SK-N-SH treated with all-trans-retinoic acid at 6 μM for 48 hours (cell line): ENCODE results near the gene CMIP.
A peak's percentile ranks its signal among the peaks of the same experiment; 100 is the strongest.

Experiments used
- ATAC-seq: fragments of 200-7000 bp; cut with Tn5 transposase; 3 replicates; pipeline ENCODE4 v1.9.1; 2020; ENCODE audit warnings: mild to moderate bottlenecking, moderate library complexity
- ARNTL ChIP-seq: fragments of 450-650 bp; formaldehyde crosslinking; IDR thresholded peaks from 2 replicates; pipeline ENCODE4 v1.5.0; 2020; ENCODE audit warnings: low read depth, mild to moderate bottlenecking, moderate library complexity, borderline replicate concordance
- CSDC2 ChIP-seq: fragments of 250-450 bp; sonication (Bioruptor Pico); IDR thresholded peaks from 2 replicates; pipeline ENCODE4 v1.5.0; 2020; ENCODE audit warnings: mild to moderate bottlenecking, moderate library complexity
- GLIS3 ChIP-seq: fragments of 250-450 bp; sonication (Bioruptor Pico); IDR thresholded peaks from 2 replicates; pipeline ENCODE4 v1.5.0; 2020; ENCODE audit warnings: mild to moderate bottlenecking, moderate library complexity
- ISL1 ChIP-seq: fragments of 250-450 bp; sonication (Bioruptor Pico); IDR thresholded peaks from 2 replicates; pipeline ENCODE4 v2.1.2; 2022; ENCODE audit warnings: mild to moderate bottlenecking, moderate library complexity
- OSR1 ChIP-seq: fragments of 250-450 bp; sonication (Bioruptor Pico); IDR thresholded peaks from 2 replicates; pipeline ENCODE4 v1.8.0; 2022; ENCODE audit warnings: moderate library complexity, mild to moderate bottlenecking, inconsistent platforms
- PATZ1 ChIP-seq: fragments of 250-450 bp; sonication (Bioruptor Pico); IDR thresholded peaks from 2 replicates; pipeline ENCODE4 v1.8.0; 2020; ENCODE audit warnings: mild to moderate bottlenecking, moderate library complexity, borderline replicate concordance
- PPARA ChIP-seq: fragments of 250-450 bp; sonication (Bioruptor Pico); IDR thresholded peaks from 2 replicates; pipeline ENCODE4 v1.5.0; 2020; ENCODE audit warnings: mild to moderate bottlenecking, borderline replicate concordance
- RARB ChIP-seq: fragments of 250-450 bp; sonication (Bioruptor Pico); IDR thresholded peaks from 2 replicates; pipeline ENCODE4 v1.8.0; 2021; ENCODE audit warnings: mild to moderate bottlenecking, moderate library complexity
- SNAI2 ChIP-seq: fragments of 250-450 bp; sonication (Bioruptor Pico); IDR thresholded peaks from 2 replicates; pipeline ENCODE4 v1.5.0; 2020; ENCODE audit warnings: mild to moderate bottlenecking, moderate library complexity
- TCF4 ChIP-seq: fragments of 250-450 bp; sonication (Bioruptor Pico); IDR thresholded peaks from 2 replicates; pipeline ENCODE4 v1.8.0; 2021; ENCODE audit warnings: mild to moderate bottlenecking, moderate library complexity, borderline replicate concordance
- TOX ChIP-seq: fragments of 250-450 bp; sonication (Bioruptor Pico); IDR thresholded peaks from 2 replicates; pipeline ENCODE4 v1.8.0; 2021; ENCODE audit warnings: mild to moderate bottlenecking, moderate library complexity, borderline replicate concordance
- TSHZ2 ChIP-seq: fragments of 250-450 bp; sonication (Bioruptor Pico); IDR thresholded peaks from 2 replicates; pipeline ENCODE4 v1.5.0; 2020; ENCODE audit warnings: mild to moderate bottlenecking, moderate library complexity
- ZC3H10 ChIP-seq: fragments of 250-450 bp; sonication (Bioruptor Pico); IDR thresholded peaks from 2 replicates; pipeline ENCODE4 v1.5.1; 2021; ENCODE audit warnings: mild to moderate bottlenecking, moderate library complexity
- ZFP3 ChIP-seq: fragments of 250-450 bp; sonication (Bioruptor Pico); IDR thresholded peaks from 2 replicates; pipeline ENCODE4 v1.5.0; 2020; ENCODE audit warnings: mild to moderate bottlenecking, moderate library complexity
- ZFP30 ChIP-seq: fragments of 450-650 bp; formaldehyde crosslinking; IDR thresholded peaks from 2 replicates; pipeline ENCODE4 v1.5.0; 2022; ENCODE audit warnings: mild to moderate bottlenecking, moderate library complexity
- ZNF565 ChIP-seq: fragments of 450-650 bp; formaldehyde crosslinking; conservative IDR thresholded peaks from 2 replicates; pipeline ENCODE4 v1.5.0; 2020; ENCODE audit warnings: low read depth, mild to moderate bottlenecking, moderate library complexity
- ZNF70 ChIP-seq: fragments of 450-650 bp; formaldehyde crosslinking; IDR thresholded peaks from 2 replicates; pipeline ENCODE4 v1.5.0; 2020; ENCODE audit warnings: mild to moderate bottlenecking, moderate library complexity
- ZNF8 ChIP-seq: fragments of 450-650 bp; formaldehyde crosslinking; IDR thresholded peaks from 2 replicates; pipeline ENCODE4 v1.5.0; 2020; ENCODE audit warnings: mild to moderate bottlenecking, moderate library complexity
- TF ChIP-seq, protein P1 (sequence below): fragments of 250-450 bp; sonication (Bioruptor Pico); IDR thresholded peaks from 2 replicates; pipeline ENCODE4 v1.8.0; 2021; ENCODE audit warnings: low read depth, mild to moderate bottlenecking, moderate library complexity, borderline replicate concordance
- TF ChIP-seq, protein P2 (sequence below): fragments of 250-450 bp; sonication (Bioruptor Pico); IDR thresholded peaks from 2 replicates; pipeline ENCODE4 v1.5.1; 2020; ENCODE audit warnings: low read depth, mild to moderate bottlenecking, moderate library complexity
- TF ChIP-seq, protein P3 (sequence below): fragments of 250-450 bp; sonication (Bioruptor Pico); IDR thresholded peaks from 2 replicates; pipeline ENCODE4 v1.5.1; 2021; ENCODE audit warnings: mild to moderate bottlenecking, moderate library complexity

CMIP gene

GRCh38 chr16:81457326-81458133 lies 12.9 kb downstream of the CMIP start:
- TF ChIP-seq RARB (CRISPR knock-in tag) (no peak), ZFP30 (CRISPR knock-in tag) (no peak), OSR1 (CRISPR knock-in tag) (no peak), PATZ1 (peak; percentile 53; the same call in 1 of the 2 replicates), ZNF565 (no peak), SNAI2 (no peak)

DNA sequence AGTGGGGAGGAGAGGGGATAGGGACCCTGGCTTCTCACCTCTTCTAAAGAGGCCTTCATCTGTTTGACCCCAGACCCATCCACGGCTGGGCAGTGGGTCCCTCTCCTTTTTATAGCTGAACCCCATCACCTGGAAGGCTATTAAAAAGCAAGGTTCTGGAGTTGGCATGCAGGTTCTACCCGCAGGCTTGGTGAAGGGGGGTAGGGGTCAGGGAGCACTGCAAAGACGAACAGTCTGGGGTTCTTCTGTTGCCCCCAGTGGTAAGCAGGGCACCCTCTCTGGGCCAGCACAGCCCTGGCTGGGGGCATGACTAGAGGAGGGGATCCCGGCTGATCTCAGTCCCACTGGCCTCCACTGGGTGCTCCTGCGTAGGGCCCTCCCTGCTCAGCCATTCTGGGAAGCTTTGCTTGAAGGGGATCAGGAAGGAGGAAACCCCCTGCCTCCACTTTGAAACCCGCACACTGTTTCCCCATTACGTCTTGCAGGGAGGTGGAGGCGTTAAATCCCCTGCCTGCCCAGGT lies 13.6 kb downstream of the CMIP start:
- no peak; the same call in 1 of the 3 replicates for ATAC-seq
- TF ChIP-seq SNAI2 (no peak), TOX (no peak), ISL1 (no peak), ZNF8 (no peak), ZC3H10 (CRISPR knock-in tag) (no peak), TCF4 (no peak), ZFP30 (CRISPR knock-in tag) (no peak), CSDC2 (CRISPR knock-in tag) (no peak), ARNTL (CRISPR knock-in tag) (no peak), GLIS3 (no peak), ZNF70 (CRISPR knock-in tag) (no peak), ZFP3 (CRISPR knock-in tag) (no peak), PATZ1 (no peak), RARB (CRISPR knock-in tag) (no peak), TSHZ2 (no peak), ZNF565 (no peak), PPARA (CRISPR knock-in tag) (no peak)
- TF ChIP-seq, protein P1, sequence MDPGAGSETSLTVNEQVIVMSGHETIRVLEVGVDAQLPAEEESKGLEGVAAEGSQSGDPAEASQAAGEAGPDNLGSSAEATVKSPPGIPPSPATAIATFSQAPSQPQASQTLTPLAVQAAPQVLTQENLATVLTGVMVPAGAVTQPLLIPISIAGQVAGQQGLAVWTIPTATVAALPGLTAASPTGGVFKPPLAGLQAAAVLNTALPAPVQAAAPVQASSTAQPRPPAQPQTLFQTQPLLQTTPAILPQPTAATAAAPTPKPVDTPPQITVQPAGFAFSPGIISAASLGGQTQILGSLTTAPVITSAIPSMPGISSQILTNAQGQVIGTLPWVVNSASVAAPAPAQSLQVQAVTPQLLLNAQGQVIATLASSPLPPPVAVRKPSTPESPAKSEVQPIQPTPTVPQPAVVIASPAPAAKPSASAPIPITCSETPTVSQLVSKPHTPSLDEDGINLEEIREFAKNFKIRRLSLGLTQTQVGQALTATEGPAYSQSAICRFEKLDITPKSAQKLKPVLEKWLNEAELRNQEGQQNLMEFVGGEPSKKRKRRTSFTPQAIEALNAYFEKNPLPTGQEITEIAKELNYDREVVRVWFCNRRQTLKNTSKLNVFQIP (CRISPR knock-in tag), result no peak
- TF ChIP-seq, protein P2, sequence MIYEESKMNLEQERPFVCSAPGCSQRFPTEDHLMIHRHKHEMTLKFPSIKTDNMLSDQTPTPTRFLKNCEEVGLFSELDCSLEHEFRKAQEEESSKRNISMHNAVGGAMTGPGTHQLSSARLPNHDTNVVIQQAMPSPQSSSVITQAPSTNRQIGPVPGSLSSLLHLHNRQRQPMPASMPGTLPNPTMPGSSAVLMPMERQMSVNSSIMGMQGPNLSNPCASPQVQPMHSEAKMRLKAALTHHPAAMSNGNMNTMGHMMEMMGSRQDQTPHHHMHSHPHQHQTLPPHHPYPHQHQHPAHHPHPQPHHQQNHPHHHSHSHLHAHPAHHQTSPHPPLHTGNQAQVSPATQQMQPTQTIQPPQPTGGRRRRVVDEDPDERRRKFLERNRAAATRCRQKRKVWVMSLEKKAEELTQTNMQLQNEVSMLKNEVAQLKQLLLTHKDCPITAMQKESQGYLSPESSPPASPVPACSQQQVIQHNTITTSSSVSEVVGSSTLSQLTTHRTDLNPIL (CRISPR knock-in tag), result no peak
- TF ChIP-seq, protein P3, sequence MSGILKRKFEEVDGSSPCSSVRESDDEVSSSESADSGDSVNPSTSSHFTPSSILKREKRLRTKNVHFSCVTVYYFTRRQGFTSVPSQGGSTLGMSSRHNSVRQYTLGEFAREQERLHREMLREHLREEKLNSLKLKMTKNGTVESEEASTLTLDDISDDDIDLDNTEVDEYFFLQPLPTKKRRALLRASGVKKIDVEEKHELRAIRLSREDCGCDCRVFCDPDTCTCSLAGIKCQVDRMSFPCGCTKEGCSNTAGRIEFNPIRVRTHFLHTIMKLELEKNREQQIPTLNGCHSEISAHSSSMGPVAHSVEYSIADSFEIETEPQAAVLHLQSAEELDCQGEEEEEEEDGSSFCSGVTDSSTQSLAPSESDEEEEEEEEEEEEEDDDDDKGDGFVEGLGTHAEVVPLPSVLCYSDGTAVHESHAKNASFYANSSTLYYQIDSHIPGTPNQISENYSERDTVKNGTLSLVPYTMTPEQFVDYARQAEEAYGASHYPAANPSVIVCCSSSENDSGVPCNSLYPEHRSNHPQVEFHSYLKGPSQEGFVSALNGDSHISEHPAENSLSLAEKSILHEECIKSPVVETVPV, result no peak

More at GRCh38 chr16:81457326-81458133, 12.9 kb downstream of the CMIP start:
- peak; percentile 84 for ATAC-seq
